GM19240 (cell line): ENCODE data around the gene PDP2.
"Not testable (repeated sequence)": the region's sequence is repeated elsewhere in the genome, so short reads cannot be mapped to it uniquely, and the experiment has no call there.

ENCODE experiments used
- DNase-seq: peaks from one replicate; pipeline ENCODE4 v3.0.0; 2011; ENCODE audit warnings: low spot score; ENCODE audit not compliant: insufficient read length

Gene PDP2

DNA sequence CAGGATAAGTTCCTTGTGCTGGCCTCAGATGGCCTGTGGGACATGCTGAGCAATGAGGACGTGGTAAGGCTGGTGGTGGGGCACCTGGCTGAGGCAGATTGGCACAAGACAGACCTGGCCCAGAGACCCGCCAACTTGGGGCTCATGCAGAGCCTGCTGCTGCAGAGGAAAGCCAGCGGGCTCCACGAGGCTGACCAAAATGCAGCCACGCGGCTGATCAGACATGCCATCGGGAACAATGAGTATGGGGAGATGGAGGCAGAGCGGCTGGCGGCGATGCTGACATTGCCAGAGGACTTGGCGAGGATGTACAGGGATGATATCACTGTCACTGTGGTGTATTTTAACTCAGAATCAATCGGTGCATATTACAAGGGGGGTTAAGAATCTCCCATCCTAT lies 5.2 kb downstream of the PDP2 start:
- no peak for DNase-seq

DNA sequence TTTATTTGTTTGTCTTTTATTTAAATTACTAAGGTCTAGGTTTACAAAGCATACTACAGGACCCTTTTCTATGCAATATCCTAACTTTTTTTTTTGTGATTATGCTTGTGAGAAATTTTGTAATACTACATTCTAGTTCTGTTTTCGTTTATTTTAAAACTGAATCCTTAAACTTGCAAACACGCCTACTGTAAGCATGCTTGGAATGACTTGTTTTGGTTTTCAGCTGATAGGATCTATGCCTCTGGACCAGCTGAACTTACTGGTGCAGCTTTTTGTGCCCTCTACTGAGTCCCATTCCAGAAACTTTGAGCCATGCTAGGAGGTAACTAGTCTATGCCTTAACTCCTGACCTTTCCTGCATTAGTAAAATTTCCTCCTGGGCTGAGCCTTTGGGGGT lies 6.0 kb downstream of the PDP2 start:
- DNase-seq: no peak

DNA sequence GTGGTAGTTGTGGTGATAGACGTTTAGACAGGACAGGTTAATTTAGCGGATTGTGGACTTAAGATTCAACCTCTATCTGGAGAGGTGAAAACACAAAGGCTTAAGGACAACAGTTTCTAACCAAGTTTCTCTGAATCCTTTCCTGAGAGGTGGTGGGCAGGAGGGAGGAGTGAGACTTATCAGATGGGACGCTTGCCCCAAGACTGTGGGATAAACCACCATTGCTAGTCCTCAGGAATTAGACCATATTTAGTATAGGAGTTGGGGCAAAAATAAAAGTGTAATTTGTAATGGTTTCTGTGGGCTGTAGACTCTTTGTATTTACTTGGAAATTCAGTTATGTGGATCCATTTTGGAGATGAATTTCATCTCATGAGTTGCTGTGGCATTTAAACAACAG lies 6.6 kb downstream of the PDP2 start:
- DNase-seq: no peak

DNA sequence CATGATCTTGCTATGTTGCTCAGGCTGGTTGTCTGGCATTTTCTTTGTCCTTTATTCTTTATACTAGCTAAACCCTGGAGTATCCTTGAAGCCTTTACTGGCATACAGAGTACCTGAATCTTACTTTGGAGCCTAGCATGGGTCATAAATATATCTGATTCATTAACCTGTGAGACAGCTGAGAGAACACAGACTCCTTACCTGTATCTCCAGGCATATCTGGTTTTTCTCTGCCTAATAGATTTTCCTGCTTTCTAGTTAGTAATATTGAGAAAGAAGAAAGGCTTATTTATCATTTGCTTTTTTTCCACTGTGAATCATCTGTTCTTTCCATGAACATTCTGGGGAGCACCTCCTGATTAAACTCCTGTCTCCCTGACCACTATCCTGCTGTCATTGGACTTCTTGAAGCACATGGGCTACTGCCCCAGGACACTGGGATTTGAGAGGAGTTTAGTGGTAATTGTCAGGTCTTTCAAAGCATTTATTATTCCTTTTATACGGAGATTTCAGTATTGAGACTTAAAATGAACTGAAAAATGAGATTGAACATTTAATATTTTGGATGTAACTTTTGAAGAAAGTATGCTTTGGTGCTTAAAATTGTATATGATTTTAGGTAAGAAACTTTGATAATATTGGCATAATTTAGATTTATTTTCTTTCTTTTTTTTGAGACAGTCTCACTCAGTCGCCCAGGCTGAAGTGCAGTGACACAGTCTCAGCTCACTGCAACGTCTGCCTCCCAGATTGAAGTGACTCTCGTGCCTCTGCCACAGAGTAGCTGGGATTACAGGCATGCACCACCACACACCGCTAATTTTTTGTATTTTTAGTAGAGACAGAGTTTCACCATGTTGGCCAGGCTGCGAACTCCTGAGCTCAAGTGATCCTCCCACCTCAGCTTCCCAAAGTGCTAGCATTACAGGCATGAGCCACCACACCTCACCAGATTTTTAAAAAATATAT lies 8.6 kb downstream of the PDP2 start:
- DNase-seq: no peak

DNA sequence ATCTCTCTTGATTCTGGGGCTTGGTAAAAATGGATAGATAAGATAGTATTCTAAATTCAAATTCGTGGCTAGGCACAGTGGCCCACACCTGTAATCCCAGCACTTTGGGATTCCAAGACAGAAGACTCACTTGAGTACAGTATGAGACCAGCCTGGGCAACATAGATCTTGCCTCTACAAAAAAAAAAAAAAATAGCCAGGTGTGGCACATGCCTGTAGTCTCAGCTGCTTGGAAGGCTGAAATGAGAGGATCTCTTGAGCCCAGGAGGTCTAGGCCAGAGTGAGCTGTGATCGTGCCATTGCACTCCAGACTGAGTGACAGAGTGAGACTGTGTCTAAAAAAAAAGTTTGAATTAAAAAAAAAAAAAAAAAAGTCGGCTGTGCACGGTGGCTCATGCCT lies 9.3 kb downstream of the PDP2 start:
- DNase-seq: no peak

DNA sequence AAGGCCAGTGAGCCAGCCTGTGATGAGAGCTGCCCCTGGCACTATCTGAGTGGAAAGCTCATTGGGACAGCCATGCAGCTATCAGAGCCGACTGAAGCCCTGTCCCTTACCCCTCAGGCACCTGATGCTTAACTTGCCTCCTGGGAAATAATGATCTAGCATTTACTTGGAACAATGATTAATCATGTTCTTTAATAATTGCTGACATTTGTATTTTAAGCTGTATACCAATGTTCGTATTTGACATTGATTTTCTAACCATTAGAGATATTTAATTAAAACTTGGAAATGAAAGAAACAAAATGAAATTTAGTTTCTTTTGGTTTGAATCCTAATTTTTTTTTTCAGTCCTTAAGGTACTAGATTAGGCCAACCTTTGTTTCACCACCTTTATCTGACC lies 10.5 kb downstream of the PDP2 start:
- no peak for DNase-seq

DNA sequence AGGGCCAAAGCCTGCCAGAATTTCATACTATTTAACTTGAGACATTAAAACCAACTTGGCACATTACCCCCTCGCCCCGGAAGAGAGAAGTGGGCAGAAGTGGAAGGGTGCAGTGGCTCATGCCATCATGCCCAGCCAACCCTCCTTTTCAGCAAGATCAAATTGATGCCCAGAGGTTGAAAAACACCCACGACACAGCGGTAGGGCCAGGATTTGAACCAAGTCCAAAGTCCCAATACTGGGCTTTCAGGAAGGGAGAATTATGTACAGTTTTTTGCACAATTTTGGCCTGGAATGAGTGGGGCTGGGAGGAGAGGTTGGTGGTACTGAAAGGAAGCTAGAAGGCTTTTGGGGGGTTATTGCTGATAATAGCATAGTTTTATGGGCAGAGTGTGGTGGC lies 11.0 kb downstream of the PDP2 start:
- DNase-seq: no peak

DNA sequence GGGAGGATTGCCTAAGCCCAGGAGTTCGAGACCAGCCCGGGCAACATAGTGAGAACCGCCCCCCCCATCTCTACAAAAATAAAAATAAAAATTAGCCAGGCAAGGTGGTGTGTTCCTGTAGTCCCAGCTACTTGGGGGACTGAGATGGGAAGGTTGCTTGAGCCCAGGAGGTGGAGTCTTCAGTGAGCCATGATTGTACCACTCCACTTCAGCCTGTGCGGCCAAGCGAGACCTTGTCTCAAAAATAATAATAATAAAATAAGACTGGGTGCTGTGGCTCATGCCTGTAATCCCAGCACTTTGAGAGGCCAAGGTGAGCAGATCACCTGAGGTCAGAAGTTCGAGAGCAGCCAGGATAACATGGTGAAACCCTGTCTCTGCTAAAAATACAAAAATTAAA lies 11.5 kb downstream of the PDP2 start:
- no peak for DNase-seq

DNA sequence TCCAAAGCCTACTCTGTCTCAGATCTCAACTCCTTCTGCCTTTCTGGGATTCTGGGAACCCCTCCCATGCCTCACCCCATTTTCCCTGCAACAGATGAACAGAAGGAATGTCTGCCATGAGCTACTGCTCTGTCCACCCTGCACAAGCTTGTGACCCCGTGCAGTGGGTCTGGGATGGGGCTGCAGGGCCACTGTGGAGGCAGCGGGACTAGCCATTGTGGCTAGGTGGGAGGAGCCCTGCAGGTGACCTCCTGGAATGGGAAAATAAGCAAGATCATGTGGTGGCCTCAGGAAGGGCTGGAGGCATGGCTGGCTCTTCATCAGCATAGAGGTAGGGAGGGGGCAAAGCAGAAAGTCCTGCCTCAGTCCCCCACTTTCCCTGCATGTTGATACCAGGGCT lies 13.7 kb downstream of the PDP2 start:
- no peak for DNase-seq

DNA sequence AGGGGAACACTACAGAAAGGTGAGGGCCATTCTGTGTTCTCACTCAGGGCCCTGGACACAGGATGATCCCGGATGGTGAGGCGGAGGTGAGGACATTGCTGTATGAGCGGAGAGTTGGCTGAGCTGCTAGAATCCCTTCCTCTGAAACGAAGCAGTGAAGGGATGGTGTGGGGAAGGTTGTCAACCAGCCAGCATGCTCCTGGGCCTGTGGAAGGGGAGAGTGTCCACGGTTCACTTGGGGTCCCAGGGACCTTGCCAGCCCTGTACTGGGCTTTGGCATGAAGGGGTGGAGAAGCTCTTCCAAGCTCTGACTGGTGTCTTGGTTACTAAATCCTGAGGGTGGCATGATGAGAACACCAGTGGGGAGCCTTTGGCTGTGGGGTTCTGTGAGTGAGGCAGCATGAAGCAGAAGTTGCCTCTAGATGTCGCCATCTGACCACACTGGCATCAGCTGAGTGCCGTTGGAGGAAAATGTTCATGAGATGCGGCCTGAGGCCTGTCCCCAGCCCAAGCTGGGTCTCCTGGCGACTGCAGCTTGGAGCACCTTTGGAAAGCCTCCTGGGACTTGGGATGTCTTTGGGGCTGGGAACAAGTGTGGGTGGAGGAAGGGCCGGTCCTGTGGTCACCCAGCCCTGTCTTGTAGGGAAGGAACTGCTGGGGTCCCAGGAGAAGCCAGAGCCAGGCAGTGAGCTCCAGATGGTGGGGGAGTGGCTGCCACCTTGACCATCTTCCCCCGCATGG lies 14.8 kb downstream of the PDP2 start:
- DNase-seq: peak; percentile 48

DNA sequence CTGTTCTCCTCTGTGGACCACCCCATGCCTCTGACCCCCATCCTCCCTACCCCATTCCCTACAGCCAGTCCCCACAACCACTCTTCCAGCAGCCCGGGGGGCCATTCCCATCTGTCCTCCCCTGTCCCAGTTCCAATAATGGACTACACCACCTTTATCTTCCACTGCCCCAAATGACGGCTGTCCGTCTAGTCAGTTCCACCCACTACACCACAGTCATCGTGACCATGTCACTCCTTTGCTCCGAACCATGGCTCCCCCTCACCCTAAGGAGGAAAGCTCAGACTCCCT lies 15.3 kb downstream of the PDP2 start:
- no peak for DNase-seq

DNA sequence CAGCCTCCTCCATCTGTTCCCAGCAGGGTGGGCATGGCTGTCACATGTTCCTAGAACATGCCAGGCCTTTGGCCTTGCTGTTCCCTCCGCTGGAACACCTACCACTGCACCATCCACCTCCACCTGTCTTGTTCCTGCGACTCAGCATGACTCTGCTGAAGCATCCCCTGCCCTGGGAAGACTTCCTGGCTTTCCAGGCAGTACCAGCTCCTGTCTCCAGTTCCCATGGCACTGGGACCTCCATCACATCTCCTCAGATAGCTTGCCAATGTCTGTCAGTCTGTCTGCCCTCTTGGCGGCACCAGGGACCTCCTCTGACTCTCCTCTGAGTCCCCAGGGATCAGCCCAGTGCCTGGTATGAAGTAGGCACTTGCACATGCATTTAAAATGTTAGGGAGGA lies 15.7 kb downstream of the PDP2 start:
- DNase-seq: no peak

DNA sequence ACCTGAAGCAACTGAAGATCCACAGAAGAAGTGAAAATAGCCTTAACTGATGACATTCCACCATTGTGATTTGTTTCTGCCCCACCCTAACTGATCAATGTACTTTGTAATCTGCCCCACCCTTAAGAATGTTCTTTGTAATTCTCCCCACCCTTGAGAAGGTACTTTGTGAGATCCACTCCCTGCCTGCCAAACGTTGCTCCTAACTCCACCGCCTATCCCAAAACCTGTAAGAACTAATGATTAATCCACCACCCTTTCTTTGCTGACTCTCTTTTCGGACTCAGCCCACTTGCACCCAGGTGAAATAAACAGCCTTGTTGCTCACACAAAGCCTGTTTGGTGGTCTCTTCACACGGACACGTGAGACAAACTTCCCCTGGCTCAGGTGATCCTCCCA lies 16.4 kb downstream of the PDP2 start:
- not testable (repeated sequence) for DNase-seq

DNA sequence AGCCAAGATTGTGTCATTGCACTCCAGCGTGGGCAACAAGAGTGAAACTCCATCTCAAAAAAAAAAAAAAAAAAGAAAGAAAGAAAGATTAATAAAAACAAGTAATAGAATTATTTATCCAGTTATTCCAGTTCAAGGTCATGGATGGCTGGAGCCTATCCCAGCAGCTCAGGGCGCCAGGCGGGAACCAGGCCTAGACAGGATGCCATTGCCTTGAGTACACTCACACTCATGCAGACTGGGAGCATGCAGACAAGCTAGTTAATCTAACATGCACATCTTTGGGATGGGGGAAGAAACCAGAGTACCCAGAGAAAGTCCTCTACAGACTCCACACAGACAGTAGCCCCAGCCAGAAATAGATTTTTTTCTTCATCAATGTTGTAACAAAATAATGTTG lies 17.9 kb downstream of the PDP2 start:
- DNase-seq: no peak

DNA sequence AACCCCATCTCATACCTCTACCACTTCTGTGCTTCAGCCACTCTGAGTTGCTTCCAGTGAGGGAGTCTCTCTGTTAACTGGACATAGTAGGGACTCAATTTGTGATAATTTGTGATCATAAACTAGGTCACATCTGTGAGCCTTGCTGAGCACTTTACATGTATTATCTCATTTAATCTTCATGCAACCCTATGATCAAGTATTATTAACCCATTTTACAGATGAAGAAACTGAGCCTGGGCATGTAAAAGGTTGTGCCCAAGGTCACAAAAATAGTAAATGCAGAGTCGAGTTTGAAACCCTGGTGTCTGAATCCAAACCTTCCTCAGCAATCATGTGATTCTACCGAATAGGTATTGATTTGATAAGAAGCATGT lies 18.6 kb downstream of the PDP2 start:
- DNase-seq: no peak

DNA sequence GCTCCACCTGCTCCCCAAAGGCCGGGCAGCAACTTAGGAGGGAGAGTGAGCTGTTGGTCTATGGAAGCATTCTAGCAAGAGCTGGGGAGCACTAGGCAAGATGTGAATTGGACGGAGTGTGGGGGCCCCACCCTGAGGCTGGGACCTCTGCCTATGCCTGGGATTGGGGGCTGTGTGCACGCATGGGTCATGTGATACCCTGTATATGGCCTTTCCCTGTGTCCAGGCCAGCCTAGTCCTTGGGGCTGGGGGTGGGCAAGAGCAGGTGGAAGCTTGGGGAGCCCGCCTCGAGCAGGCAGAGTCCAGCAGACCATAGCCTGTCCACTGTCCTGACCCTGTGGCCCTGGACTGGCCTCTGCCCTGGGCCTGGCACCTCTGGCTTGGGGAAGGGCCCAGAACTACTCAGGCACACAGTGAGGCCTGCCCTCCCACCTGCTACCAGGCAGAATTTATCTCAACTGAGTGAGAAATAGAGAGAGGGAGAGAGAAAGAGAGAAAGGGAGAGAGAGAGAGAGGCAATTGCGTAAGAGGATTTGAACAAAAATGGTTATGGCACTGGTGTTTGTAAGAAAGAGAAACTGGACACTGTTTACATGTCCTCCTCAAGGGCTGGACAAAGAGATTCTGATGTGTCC lies 19.1 kb downstream of the PDP2 start:
- DNase-seq: no peak

DNA sequence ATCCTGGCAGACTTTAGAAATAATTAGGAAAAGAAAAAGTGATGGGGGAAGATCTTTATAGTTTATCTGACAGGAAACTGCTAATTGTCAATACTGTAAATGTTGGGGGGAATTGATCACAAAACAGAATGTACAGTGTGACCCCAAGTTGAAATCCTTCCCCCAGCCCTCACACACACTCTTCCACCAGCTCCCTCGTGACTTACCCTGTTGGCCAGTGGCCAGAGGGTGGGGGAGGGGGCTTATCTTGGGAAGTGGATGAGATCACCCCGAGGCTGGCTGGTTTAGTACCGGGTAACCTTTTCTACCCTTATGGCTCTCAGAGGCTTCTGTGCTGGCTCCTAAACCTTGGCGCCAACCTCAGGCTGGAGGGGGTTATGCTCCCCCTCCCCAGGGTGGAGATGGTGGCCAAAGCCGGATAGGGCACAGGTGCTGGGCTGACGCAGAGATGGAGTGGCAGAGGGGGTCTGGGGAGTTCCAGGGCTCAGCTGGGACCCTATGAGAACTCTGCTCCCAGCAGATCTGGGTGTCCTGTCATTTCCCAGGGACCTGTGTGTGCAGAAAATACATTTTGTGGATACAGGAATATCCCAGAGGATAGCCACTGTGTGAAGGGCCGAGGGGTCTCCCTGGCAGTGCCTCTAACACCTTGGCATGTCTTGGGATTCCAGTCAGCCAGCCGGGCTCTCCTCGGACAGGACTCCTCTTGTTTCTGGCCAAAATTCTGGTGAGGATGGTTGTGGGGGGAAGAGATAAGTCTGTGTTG lies 19.8 kb downstream of the PDP2 start:
- no peak for DNase-seq

DNA sequence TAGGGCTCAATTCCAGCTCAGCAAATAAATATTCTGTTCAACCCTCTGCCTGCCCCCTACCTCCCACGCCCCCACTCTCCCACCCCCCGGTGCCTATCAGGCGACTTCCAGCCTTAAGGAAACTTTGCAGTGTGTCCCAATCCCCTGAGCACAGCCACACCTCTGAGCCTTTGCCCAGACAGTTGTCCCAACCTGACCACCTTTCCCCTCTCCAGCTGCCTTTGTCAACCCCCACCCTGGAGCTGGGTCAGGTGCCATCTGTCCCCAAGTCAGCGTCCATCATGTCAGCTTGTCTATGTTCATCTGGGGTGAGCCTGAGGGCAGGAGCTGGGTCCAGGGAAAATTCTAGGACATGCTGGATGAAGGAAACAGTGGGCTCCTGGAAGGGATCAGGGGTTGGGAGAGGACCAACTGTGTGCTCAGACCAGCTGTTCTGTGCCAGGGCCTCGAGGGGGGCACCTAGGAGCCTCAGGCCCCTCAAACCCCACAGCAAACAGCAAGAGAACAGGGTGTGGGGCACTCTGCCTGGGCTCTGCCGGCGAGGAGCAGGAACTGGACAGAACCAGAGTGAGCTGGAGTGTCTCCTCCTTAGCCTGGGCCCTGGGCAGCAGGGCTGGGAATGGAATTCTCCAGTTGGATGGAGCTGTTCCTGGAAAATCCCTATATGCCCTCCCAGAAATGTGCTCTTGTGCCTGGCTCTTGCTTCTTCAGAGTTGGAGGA lies 20.6 kb downstream of the PDP2 start:
- DNase-seq: no peak

DNA sequence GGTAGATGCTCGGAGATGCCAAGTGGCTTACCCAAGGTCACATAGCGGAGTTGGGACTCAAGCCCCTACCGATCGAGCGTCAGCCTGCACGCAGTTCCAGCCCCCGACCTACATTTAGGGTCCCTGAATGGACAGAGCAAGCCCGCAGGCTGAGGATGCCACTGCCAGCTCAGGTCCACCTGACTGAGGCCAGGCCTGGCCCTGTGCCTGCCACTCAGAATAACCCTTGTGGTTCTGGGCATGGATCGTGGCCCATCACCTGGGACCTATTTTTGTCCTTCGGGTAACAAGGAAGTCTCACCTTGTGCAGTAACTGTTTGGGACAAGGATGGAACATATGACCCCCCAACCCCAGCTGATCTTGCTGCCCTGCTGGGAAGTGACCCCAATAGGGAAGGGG lies 21.3 kb downstream of the PDP2 start:
- no peak for DNase-seq

DNA sequence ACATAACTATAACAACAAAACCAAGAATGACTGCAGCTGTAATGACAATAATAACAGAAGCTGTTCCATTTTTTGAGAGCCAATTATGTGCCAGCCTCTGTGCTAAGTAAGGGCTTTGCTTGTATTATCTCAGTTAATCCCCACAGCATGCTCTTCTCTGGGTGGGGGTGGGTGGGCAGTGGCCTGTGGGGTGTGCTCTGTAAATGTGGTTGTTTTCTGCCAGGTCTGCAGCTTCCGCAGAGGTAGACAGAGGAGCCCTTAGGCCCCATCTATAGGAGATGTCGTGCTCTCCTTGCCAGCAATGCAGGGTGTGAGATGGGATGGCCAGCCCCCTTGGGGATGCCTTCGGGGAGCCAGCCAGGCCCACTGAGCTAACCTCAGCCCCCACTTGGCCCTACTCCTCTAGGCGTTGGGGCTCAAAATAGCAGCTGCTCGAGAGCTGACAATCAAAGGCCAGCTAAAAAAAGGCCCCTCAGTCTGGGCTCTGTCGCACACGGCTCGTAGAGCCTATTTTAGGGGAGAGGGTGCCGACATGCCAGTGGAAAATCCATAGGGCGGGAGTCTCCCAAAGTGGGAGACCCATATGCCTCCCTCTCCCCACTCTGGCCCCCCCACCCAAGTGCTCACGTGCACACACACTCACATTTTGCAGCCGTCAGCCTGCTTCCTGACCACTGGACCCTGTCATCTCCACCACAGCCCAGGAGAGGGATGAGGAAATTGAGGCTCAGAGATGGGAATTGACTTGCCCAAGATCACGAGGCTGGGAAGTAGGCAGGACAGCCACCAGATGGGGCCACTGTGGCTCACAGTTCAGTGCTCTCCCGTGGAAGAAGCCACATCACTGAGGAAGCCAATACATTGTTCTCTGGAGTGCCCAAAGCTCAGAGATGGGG lies 22.6 kb downstream of the PDP2 start:
- no peak for DNase-seq
